ENCODE measurements around the gene GPX4. TPM values are rescaled to one million over a fixed set of nuclear protein-coding genes. Genes with fewer than 3 reads are reported as not detected.
"Not testable (repeated sequence)": the region's sequence is repeated elsewhere in the genome, so short reads cannot be mapped to it uniquely, and the experiment has no call there.

Gene GPX4
- polyA plus RNA-seq, 1 of the 3 experiments (the other 2 are of a cell fraction): 925 TPM

DNA sequence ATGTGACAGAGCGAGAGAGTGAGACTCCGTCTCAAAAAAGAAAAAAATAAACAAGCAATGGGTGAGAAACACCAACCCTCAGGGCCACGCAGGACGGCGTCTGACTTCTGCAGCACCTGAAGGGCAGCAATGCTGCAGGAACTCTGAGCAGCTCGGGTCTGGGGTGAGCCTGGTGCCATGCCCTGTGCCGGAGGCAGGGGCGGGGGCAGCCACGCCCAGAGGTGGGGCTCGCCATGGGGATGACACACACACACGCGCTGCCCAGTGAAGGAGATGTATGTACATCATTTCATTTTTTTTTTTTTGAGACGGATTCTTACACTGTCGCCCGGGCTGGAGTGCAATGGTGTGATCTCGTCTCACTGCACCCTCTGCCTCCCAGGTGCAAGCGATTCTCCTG is 24.3 kb downstream of the GPX4 start:
- 96% methylated on average over 17 of the region's 17 CpGs for WGBS (ENCODE audit: low lambda C conversion rate)
- TF ChIP-seq, protein P1, sequence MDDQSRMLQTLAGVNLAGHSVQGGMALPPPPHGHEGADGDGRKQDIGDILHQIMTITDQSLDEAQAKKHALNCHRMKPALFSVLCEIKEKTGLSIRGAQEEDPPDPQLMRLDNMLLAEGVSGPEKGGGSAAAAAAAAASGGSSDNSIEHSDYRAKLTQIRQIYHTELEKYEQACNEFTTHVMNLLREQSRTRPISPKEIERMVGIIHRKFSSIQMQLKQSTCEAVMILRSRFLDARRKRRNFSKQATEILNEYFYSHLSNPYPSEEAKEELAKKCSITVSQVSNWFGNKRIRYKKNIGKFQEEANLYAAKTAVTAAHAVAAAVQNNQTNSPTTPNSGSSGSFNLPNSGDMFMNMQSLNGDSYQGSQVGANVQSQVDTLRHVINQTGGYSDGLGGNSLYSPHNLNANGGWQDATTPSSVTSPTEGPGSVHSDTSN (IDR thresholded peaks at IDR 0.05): no peak
- TF ChIP-seq TAF1 (IDR thresholded peaks at IDR 0.05; ENCODE audit: borderline replicate concordance, low read depth, low read length) (no peak), RFX5 (IDR thresholded peaks at IDR 0.05; ENCODE audit: low read length) (no peak), FOXM1 (IDR thresholded peaks at IDR 0.05; ENCODE audit: low read depth) (no peak), FOXJ3 (CRISPR knock-in tag; IDR thresholded peaks at IDR 0.05) (no peak), RXRA (IDR thresholded peaks at IDR 0.05; ENCODE audit: borderline replicate concordance, low read depth) (no peak), NFIC (IDR thresholded peaks at IDR 0.05; ENCODE audit: borderline replicate concordance) (no peak)
- Histone ChIP-seq H3K79me2 (ENCODE audit: insufficient read depth) (peaks cover 10% of the 10 kb centered on the region; the same call in 1 of the 2 replicates), H3K9me2 (no peaks in the 10 kb centered on the region), H3K4me3 (ENCODE audit: low read depth in 2 of 2, low read length in 1 of 2) (no peak overlapping the region), H3K9ac (no peak overlapping the region), H3K9me3 (no peaks in the 10 kb centered on the region), H3K36me3 (replicated peaks in 1 of 2; ENCODE audit: control insufficient read depth in 1 of 2, insufficient read depth in 2 of 2, low read length in 1 of 2) (peaks cover 6 to 7% of the 10 kb centered on the region in 2 experiments), H3F3A (replicated peaks; ENCODE audit: insufficient read depth) (peaks cover 8% of the 10 kb centered on the region), H3K27ac (ENCODE audit: low read depth in 2 of 2, low read length in 1 of 2) (no peak overlapping the region), H3K27me3 (ENCODE audit: insufficient read depth) (no peaks in the 10 kb centered on the region), H2AFZ (ENCODE audit: low read depth) (no peak overlapping the region), H3K4me2 (no peak overlapping the region), H4K20me1 (ENCODE audit: insufficient read depth) (0 out of 2 replicates have a peak, but pooled peaks cover 4% of the 10 kb centered on the region), H3K4me1 (ENCODE audit: control insufficient read depth in 1 of 2, insufficient read depth in 2 of 2, low read depth in 1 of 2, low read length in 1 of 2) (peaks cover 0 to 12% of the 10 kb centered on the region in 2 experiments; a peak in 2 of 4 replicates)
- ChIA-PET CTCF (interaction anchor here (1.3 kb wide), 1 partner anchor 15 kb away, joined by 3 read pairs; no protein-coding TSS in a partner anchor), POLR2A (no interaction called here)
- no peak for DNase-seq

DNA sequence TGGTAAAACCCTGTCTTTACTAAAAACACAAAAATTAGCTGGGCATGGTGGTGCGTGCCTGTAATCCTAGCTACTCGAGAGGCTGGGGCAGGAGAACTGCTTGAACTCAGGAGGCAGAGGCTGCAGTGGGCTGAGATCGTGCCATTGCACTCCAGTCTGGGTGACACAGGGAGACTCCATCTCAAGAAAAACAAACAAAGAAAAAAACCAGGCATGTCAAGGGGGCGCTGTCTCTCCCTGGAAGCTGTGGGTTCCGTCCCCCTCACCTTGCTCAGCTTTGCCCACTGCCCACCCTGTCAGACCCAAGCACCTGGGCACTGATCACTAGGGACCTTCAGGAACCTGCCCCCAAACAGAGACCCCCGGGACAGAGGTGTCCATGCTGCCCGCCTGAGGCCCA is 25.3 kb downstream of the GPX4 start:
- H3K9ac ChIP-seq, POLR2A ChIA-PET: not testable (repeated sequence)

DNA sequence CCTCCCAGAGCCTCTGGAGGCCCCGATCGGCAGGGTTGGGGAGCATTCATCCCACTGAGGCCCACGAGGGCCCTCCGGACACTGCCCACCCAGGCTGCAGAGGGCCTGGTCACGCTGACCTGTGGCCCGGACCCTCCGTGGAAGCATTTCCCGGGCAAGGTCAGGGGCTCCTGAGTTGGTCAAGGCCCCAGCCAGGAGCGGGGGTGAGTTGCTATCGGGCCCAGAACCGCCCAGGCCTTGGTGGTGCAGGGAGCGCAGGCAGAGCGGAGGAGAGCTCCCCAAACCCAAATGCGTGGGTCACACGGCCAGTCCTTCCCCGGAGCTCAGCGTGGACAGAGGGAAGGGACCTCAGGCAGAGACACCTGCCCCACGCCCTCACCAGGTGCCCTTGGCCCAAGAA is 25.7 kb downstream of the GPX4 start:
- Histone ChIP-seq H3K79me2 (ENCODE audit: insufficient read depth) (peaks cover 17% of the 10 kb centered on the region), H2AFZ (ENCODE audit: low read depth) (no peak overlapping the region), H3K9ac (no peak overlapping the region), H3K4me3 (ENCODE audit: low read depth in 2 of 2, low read length in 1 of 2) (no peak overlapping the region), H3K27me3 (ENCODE audit: insufficient read depth) (no peaks in the 10 kb centered on the region), H3K4me2 (no peak overlapping the region), H3F3A (replicated peaks; ENCODE audit: insufficient read depth) (peaks cover 8% of the 10 kb centered on the region), H3K9me3 (no peaks in the 10 kb centered on the region), H4K20me1 (ENCODE audit: insufficient read depth) (0 out of 2 replicates have a peak, but pooled peaks cover 4% of the 10 kb centered on the region), H3K9me2 (no peaks in the 10 kb centered on the region), H3K27ac (ENCODE audit: low read depth in 2 of 2, low read length in 1 of 2) (no peak overlapping the region), H3K36me3 (replicated peaks in 1 of 2; ENCODE audit: control insufficient read depth in 1 of 2, insufficient read depth in 2 of 2, low read length in 1 of 2) (peaks cover 0 to 7% of the 10 kb centered on the region in 2 experiments), H3K4me1 (ENCODE audit: control insufficient read depth in 1 of 2, insufficient read depth in 2 of 2, low read depth in 1 of 2, low read length in 1 of 2) (peaks cover 0 to 12% of the 10 kb centered on the region in 2 experiments; a peak in 2 of 4 replicates)
- TF ChIP-seq NRF1 (IDR thresholded peaks at IDR 0.05; ENCODE audit: low read depth, low read length): no peak
- no peak for TF ChIP-seq MEF2A (IDR thresholded peaks at IDR 0.05; ENCODE audit: borderline replicate concordance, low read depth)
- no peak for TF ChIP-seq GABPA (IDR thresholded peaks at IDR 0.05; ENCODE audit: low read depth)
- no peak for TF ChIP-seq ELF1 (IDR thresholded peaks at IDR 0.05)
- TF ChIP-seq, protein P2, sequence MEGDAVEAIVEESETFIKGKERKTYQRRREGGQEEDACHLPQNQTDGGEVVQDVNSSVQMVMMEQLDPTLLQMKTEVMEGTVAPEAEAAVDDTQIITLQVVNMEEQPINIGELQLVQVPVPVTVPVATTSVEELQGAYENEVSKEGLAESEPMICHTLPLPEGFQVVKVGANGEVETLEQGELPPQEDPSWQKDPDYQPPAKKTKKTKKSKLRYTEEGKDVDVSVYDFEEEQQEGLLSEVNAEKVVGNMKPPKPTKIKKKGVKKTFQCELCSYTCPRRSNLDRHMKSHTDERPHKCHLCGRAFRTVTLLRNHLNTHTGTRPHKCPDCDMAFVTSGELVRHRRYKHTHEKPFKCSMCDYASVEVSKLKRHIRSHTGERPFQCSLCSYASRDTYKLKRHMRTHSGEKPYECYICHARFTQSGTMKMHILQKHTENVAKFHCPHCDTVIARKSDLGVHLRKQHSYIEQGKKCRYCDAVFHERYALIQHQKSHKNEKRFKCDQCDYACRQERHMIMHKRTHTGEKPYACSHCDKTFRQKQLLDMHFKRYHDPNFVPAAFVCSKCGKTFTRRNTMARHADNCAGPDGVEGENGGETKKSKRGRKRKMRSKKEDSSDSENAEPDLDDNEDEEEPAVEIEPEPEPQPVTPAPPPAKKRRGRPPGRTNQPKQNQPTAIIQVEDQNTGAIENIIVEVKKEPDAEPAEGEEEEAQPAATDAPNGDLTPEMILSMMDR (IDR thresholded peaks at IDR 0.05): no peak
- TF ChIP-seq GATA2 (CRISPR knock-in tag; IDR thresholded peaks at IDR 0.05): no peak
- no peak for TF ChIP-seq NFIC (IDR thresholded peaks at IDR 0.05; ENCODE audit: borderline replicate concordance)
- no peak for TF ChIP-seq JUND (IDR thresholded peaks at IDR 0.05)
- no peak for TF ChIP-seq TEAD4 (IDR thresholded peaks at IDR 0.05; ENCODE audit: borderline replicate concordance, insufficient read depth)
- TF ChIP-seq TCF12 (IDR thresholded peaks at IDR 0.05): no peak
- no peak for TF ChIP-seq EP300 (IDR thresholded peaks at IDR 0.05; ENCODE audit: borderline replicate concordance in 1 of 2, low read depth in 1 of 2, low read length in 1 of 2)
- WGBS (ENCODE audit: low lambda C conversion rate): 94% methylated on average over 10 of the region's 18 CpGs
- ChIA-PET CTCF (interaction anchor here (1.1 to 1.8 kb wide), 2 partner anchors 16 to 65 kb away, joined by 3 to 4 read pairs; no protein-coding TSS in a partner anchor), POLR2A (no interaction called here)
- no peak for DNase-seq

More for the DNA sequence above, 25.3 kb downstream of the GPX4 start:
- peaks cover 13% of the 10 kb centered on the region for H3K79me2 ChIP-seq (ENCODE audit: insufficient read depth)
- H3K36me3 ChIP-seq (replicated peaks in 1 of 2; ENCODE audit: control insufficient read depth in 1 of 2, insufficient read depth in 2 of 2, low read length in 1 of 2); H3F3A ChIP-seq (replicated peaks; ENCODE audit: insufficient read depth); H3K9me3 ChIP-seq; H3K27ac ChIP-seq (ENCODE audit: low read depth in 2 of 2, low read length in 1 of 2); H4K20me1 ChIP-seq (ENCODE audit: insufficient read depth); H3K4me2 ChIP-seq; H3K4me3 ChIP-seq (ENCODE audit: low read depth in 2 of 2, low read length in 1 of 2); H2AFZ ChIP-seq (ENCODE audit: low read depth); DNase-seq; H3K27me3 ChIP-seq (ENCODE audit: insufficient read depth); H3K9me2 ChIP-seq: not testable (repeated sequence)
- 95% methylated on average over 5 of the region's 7 CpGs for WGBS (ENCODE audit: low lambda C conversion rate)
- H3K4me1 ChIP-seq (ENCODE audit: control insufficient read depth in 1 of 2, insufficient read depth in 2 of 2, low read depth in 1 of 2, low read length in 1 of 2): peaks cover 0 to 12% of the 10 kb centered on the region in 2 experiments; a peak in 2 of 4 replicates
- CTCF ChIA-PET: interaction anchor here (1.3 kb wide), 1 partner anchor 16 kb away, joined by 3 read pairs; no protein-coding TSS in a partner anchor
